Smooth muscle cell (in vitro differentiated cells): ENCODE measurements around the gene PRKCH. TPM values are rescaled to one million over a fixed set of nuclear protein-coding genes. Genes with fewer than 3 reads are reported as not detected.

Experiments
- DNase-seq: peaks from one replicate; lab custom pipeline; 2025; ENCODE audit not compliant: unreplicated experiment; lab: John Stamatoyannopoulos, UW
- H2AFZ ChIP-seq: fragments of 200-600 bp; sonication (generic); 2 replicates; pipeline ENCODE4 v1.6.0; 2016; ENCODE audit warnings: antibody characterized with exemption, low read depth, mild to moderate bottlenecking
- H3F3A ChIP-seq: fragments of 200-600 bp; sonication (generic); 2 replicates; pipeline ENCODE4 v1.6.0; 2017; ENCODE audit warnings: antibody characterized with exemption, low read depth
- H3K27ac ChIP-seq: fragments of 200-600 bp; sonication (generic); 2 replicates; pipeline ENCODE4 v1.5.1; 2016; ENCODE audit warnings: low read depth, mild to moderate bottlenecking
- H3K27me3 ChIP-seq: fragments of 200-600 bp; sonication (generic); 2 replicates; pipeline ENCODE4 v1.6.1; 2016; ENCODE audit warnings: low read depth, mild to moderate bottlenecking
- H3K36me3 ChIP-seq: fragments of 200-600 bp; sonication (generic); 2 replicates; pipeline ENCODE4 v1.5.1; 2016; ENCODE audit warnings: low read depth
- H3K4me1 ChIP-seq: fragments of 200-600 bp; sonication (generic); 2 replicates; pipeline ENCODE4 v1.5.1; 2016; ENCODE audit warnings: low read depth
- H3K4me2 ChIP-seq: fragments of 200-600 bp; sonication (generic); 2 replicates; pipeline ENCODE4 v1.6.0; 2016; ENCODE audit warnings: mild to moderate bottlenecking
- H3K4me3 ChIP-seq: fragments of 200-600 bp; sonication (generic); 2 replicates; pipeline ENCODE4 v1.5.1; 2016; ENCODE audit warnings: mild to moderate bottlenecking
- H3K79me2 ChIP-seq: fragments of 200-600 bp; sonication (generic); 2 replicates; pipeline ENCODE4 v1.6.0; 2016; ENCODE audit warnings: low read depth, mild to moderate bottlenecking
- H3K9ac ChIP-seq: fragments of 200-600 bp; sonication (generic); 2 replicates; pipeline ENCODE4 v1.6.0; 2016; ENCODE audit warnings: low read depth
- H3K9me3 ChIP-seq: fragments of 200-600 bp; sonication (generic); replicated peaks from 2 replicates; pipeline ENCODE4 v1.5.1; 2016; ENCODE audit warnings: low read depth
- H4K20me1 ChIP-seq: fragments of 200-600 bp; sonication (generic); 2 replicates; pipeline ENCODE4 v1.6.0; 2016; ENCODE audit warnings: low read depth
- WGBS: methylation state at CpG from one replicate; pipeline ENCODE4 v1.1.7; 2016; ENCODE audit warnings: low lambda C conversion rate; 5-methylcytosine and 5-hydroxymethylcytosine counted together
- polyA plus RNA-seq: library from polyadenylated mRNA; unstranded; fragments of >200 nt; fragmentation: Nextera tagmentation; extraction: Ambion mirVana; gene quantifications from 2 replicates; pipeline ENCODE4 v1.2.1, GENCODE V29; 2016
- total RNA-seq: library from RNA; depleted of rRNA; stranded (reverse); fragments of >200 nt; gene quantifications from 2 replicates; pipeline ENCODE4 v1.2.3, GENCODE V29; 2014
- TF ChIP-seq, protein P1 (sequence below): fragments of 200-600 bp; sonication (generic); IDR thresholded peaks from 2 replicates; pipeline ENCODE4 v1.5.1; 2017; ENCODE audit warnings: borderline replicate concordance, mild to moderate bottlenecking, antibody characterized with exemption; ENCODE audit not compliant: insufficient read depth, poor library complexity, severe bottlenecking

The PRKCH gene
- total and polyA plus RNA-seq, 2 experiments from 2014 or later, result 1.5 to 7.6 TPM

- Histone ChIP-seq H3K27ac (no peak overlapping the region), H4K20me1 (no peaks in the 10 kb centered on the region), H3K9ac (no peak overlapping the region), H3K36me3 (no peaks in the 10 kb centered on the region), H3K9me3 (no peaks in the 10 kb centered on the region), H3K4me1 (no peaks in the 10 kb centered on the region), H3K79me2 (no peaks in the 10 kb centered on the region), H3F3A (no peaks in the 10 kb centered on the region), H3K4me3 (no peak overlapping the region), H3K4me2 (no peak overlapping the region), H2AFZ (no peak overlapping the region), H3K27me3 (no peaks in the 10 kb centered on the region)
- TF ChIP-seq, protein P1, sequence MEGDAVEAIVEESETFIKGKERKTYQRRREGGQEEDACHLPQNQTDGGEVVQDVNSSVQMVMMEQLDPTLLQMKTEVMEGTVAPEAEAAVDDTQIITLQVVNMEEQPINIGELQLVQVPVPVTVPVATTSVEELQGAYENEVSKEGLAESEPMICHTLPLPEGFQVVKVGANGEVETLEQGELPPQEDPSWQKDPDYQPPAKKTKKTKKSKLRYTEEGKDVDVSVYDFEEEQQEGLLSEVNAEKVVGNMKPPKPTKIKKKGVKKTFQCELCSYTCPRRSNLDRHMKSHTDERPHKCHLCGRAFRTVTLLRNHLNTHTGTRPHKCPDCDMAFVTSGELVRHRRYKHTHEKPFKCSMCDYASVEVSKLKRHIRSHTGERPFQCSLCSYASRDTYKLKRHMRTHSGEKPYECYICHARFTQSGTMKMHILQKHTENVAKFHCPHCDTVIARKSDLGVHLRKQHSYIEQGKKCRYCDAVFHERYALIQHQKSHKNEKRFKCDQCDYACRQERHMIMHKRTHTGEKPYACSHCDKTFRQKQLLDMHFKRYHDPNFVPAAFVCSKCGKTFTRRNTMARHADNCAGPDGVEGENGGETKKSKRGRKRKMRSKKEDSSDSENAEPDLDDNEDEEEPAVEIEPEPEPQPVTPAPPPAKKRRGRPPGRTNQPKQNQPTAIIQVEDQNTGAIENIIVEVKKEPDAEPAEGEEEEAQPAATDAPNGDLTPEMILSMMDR, result no peak
- no peak for DNase-seq
- 90% methylated on average over 4 of the region's 4 CpGs for WGBS
Measured at GRCh38 chr14:61454545-61454944, 133.2 kb downstream of the PRKCH start.

GRCh38 chr14:61455351-61455750 is 134.0 kb downstream of the PRKCH start:
- Histone ChIP-seq H3K9me3 (no peaks in the 10 kb centered on the region), H3K9ac (no peak overlapping the region), H2AFZ (no peak overlapping the region), H3K36me3 (no peaks in the 10 kb centered on the region), H3K4me2 (no peak overlapping the region), H3F3A (no peaks in the 10 kb centered on the region), H3K4me3 (no peak overlapping the region), H3K4me1 (no peaks in the 10 kb centered on the region), H3K79me2 (no peaks in the 10 kb centered on the region), H3K27ac (no peak overlapping the region), H4K20me1 (no peaks in the 10 kb centered on the region), H3K27me3 (no peaks in the 10 kb centered on the region)
- TF ChIP-seq, protein P1, result no peak
- DNase-seq, result no peak
- 94% methylated on average over 6 of the region's 6 CpGs for WGBS

GRCh38 chr14:61456720-61457119 is 135.3 kb downstream of the PRKCH start:
- 37% methylated on average over 12 of the region's 12 CpGs for WGBS
- no peak overlapping the region for H3K4me2 ChIP-seq
- DNase-seq, result peak; percentile 23

GRCh38 chr14:61458766-61459165 is 137.4 kb downstream of the PRKCH start:
- Histone ChIP-seq H2AFZ (no peak overlapping the region), H3K27ac (no peak overlapping the region), H4K20me1 (no peaks in the 10 kb centered on the region), H3K4me3 (no peak overlapping the region), H3K27me3 (no peaks in the 10 kb centered on the region), H3K4me1 (no peaks in the 10 kb centered on the region), H3K79me2 (no peaks in the 10 kb centered on the region), H3K4me2 (no peak overlapping the region), H3K9me3 (no peaks in the 10 kb centered on the region), H3F3A (no peaks in the 10 kb centered on the region), H3K36me3 (no peaks in the 10 kb centered on the region), H3K9ac (no peak overlapping the region)
- TF ChIP-seq, protein P1, result no peak
- DNase-seq, result no peak

More at GRCh38 chr14:61456720-61457119, 135.3 kb downstream of the PRKCH start:
- Histone ChIP-seq H2AFZ (no peak overlapping the region), H3K27me3 (no peaks in the 10 kb centered on the region), H3K36me3 (no peaks in the 10 kb centered on the region), H3K27ac (no peak overlapping the region), H4K20me1 (no peaks in the 10 kb centered on the region), H3K9me3 (no peaks in the 10 kb centered on the region), H3K4me3 (no peak overlapping the region), H3K79me2 (no peaks in the 10 kb centered on the region), H3F3A (no peaks in the 10 kb centered on the region), H3K9ac (no peak overlapping the region), H3K4me1 (no peaks in the 10 kb centered on the region)
- TF ChIP-seq, protein P1, result peak; percentile 84
